Activated CD8-positive, alpha-beta memory T cell treated with anti-CD3 and anti-CD28 coated beads, Interleukin-2, amount 50 U/mL, for 24 hours (primary cell): ENCODE data around the gene DENND5B.
"Not testable (repeated sequence)": the region's sequence is repeated elsewhere in the genome, so short reads cannot be mapped to it uniquely, and the experiment has no call there.

Experiments
- DNase-seq: peaks from one replicate; pipeline ENCODE4 v3.0.0-alpha.2; 2020; ENCODE audit errors: extremely low read depth

The DENND5B gene

GRCh38 chr12:31591380-31591901, 505 bp upstream of the DENND5B start:
- no peak for DNase-seq

- no peak for DNase-seq
Measured at GRCh38 chr12:31589904-31590641, 863 bp downstream of the DENND5B start.

- no peak for DNase-seq
Measured at GRCh38 chr12:31589598-31589903, 1.4 kb downstream of the DENND5B start.

GRCh38 chr12:31588976-31589375, 2.0 kb downstream of the DENND5B start:
- no peak for DNase-seq

GRCh38 chr12:31586728-31587127, 4.2 kb downstream of the DENND5B start:
- no peak for DNase-seq

GRCh38 chr12:31585895-31586294, 5.0 kb downstream of the DENND5B start:
- DNase-seq = no peak

GRCh38 chr12:31585271-31585670, 5.7 kb downstream of the DENND5B start:
- DNase-seq = no peak

- DNase-seq = no peak
Measured at GRCh38 chr12:31584782-31585181, 6.2 kb downstream of the DENND5B start.

GRCh38 chr12:31583878-31584277, 7.1 kb downstream of the DENND5B start:
- no peak for DNase-seq

GRCh38 chr12:31582155-31582554, 8.8 kb downstream of the DENND5B start:
- no peak for DNase-seq

- DNase-seq = no peak
Measured at GRCh38 chr12:31578632-31579031, 12.3 kb downstream of the DENND5B start.

GRCh38 chr12:31574803-31575575, 15.9 kb downstream of the DENND5B start:
- no peak for DNase-seq

GRCh38 chr12:31574367-31574766, 16.6 kb downstream of the DENND5B start:
- not testable (repeated sequence) for DNase-seq

- DNase-seq = no peak
Measured at GRCh38 chr12:31572900-31573600, 17.9 kb downstream of the DENND5B start.

- DNase-seq = no peak
Measured at GRCh38 chr12:31570880-31571279, 20.1 kb downstream of the DENND5B start.

- not testable (repeated sequence) for DNase-seq
Measured at GRCh38 chr12:31569517-31569916, 21.4 kb downstream of the DENND5B start.

GRCh38 chr12:31568498-31568897, 22.4 kb downstream of the DENND5B start:
- DNase-seq = no peak

GRCh38 chr12:31567029-31567428, 23.9 kb downstream of the DENND5B start:
- DNase-seq = no peak

- DNase-seq = no peak
Measured at GRCh38 chr12:31566547-31566946, 24.4 kb downstream of the DENND5B start.

GRCh38 chr12:31562594-31563328, 28.2 kb downstream of the DENND5B start:
- no peak for DNase-seq

- no peak for DNase-seq
Measured at GRCh38 chr12:31560516-31560915, 30.4 kb downstream of the DENND5B start.

GRCh38 chr12:31558521-31558920, 32.4 kb downstream of the DENND5B start:
- DNase-seq = no peak
